SU-DHL-6 (cell line): ENCODE results near the gene SSX2IP.

Experiments
- H2AFZ ChIP-seq: fragments of 200-600 bp; sonication (generic); 2 replicates; pipeline ENCODE4 v1.6.1; 2014; ENCODE audit warnings: low read depth, mild to moderate bottlenecking, moderate library complexity, mixed read lengths, antibody characterized with exemption, low read length; ENCODE audit not compliant: severe bottlenecking
- H3F3A ChIP-seq: fragments of 200-600 bp; shearing (Covaris generic); 2 replicates; pipeline ENCODE4 v1.6.0; 2016; ENCODE audit warnings: antibody characterized with exemption, mild to moderate bottlenecking; ENCODE audit not compliant: insufficient read depth
- H3K27ac ChIP-seq: fragments of 200-600 bp; sonication (generic); 2 replicates; pipeline ENCODE4 v1.5.1; 2016; ENCODE audit warnings: low read depth, mild to moderate bottlenecking, low read length, moderate library complexity, mixed read lengths
- H3K27me3 ChIP-seq: fragments of 200-600 bp; sonication (generic), shearing (Covaris generic); 2 replicates; pipeline ENCODE4 v1.6.0; 2014; ENCODE audit warnings: mild to moderate bottlenecking, low read length
- H3K36me3 ChIP-seq: fragments of 200-600 bp; sonication (generic); 2 replicates; pipeline ENCODE4 v1.6.1; 2014; ENCODE audit warnings: mild to moderate bottlenecking, low read length, mixed read lengths
- H3K4me2 ChIP-seq: fragments of 300-600, 200-600 bp; shearing (Covaris generic), sonication (generic); 2 replicates; pipeline ENCODE4 v1.6.0; 2014; ENCODE audit warnings: low read length, low read depth, mild to moderate bottlenecking; ENCODE audit not compliant: poor library complexity, severe bottlenecking
- H3K4me3 ChIP-seq: fragments of 200-600 bp; sonication (generic); 2 replicates; pipeline ENCODE4 v1.5.1; 2014; ENCODE audit warnings: antibody characterized with exemption, low read length, mild to moderate bottlenecking, mixed read lengths; ENCODE audit not compliant: insufficient read depth, poor library complexity, severe bottlenecking
- H3K79me2 ChIP-seq: fragments of 200-600 bp; sonication (generic); 2 replicates; pipeline ENCODE4 v1.6.1; 2014; ENCODE audit warnings: mild to moderate bottlenecking, low read length, moderate library complexity; ENCODE audit not compliant: insufficient read depth
- H3K9ac ChIP-seq: fragments of 200-600 bp; sonication (generic); 2 replicates; pipeline ENCODE4 v1.7.0; 2014; ENCODE audit warnings: mild to moderate bottlenecking, low read length
- H3K9me2 ChIP-seq: fragments of 200-600 bp; sonication (generic); replicated peaks from 2 replicates; pipeline ENCODE4 v1.6.1; 2014; ENCODE audit warnings: low read length; ENCODE audit not compliant: insufficient read depth
- H3K9me3 ChIP-seq: fragments of 200-600 bp; sonication (generic); 2 replicates; pipeline ENCODE4 v1.6.1; 2014; ENCODE audit warnings: low read length, mixed read lengths; ENCODE audit not compliant: insufficient read depth
- H4K20me1 ChIP-seq: fragments of 200-600 bp; sonication (generic); 2 replicates; pipeline ENCODE4 v1.6.1; 2014; ENCODE audit warnings: low read depth, mild to moderate bottlenecking, antibody characterized with exemption, low read length, moderate library complexity, mixed read lengths
- EZH2phosphoT487 ChIP-seq: fragments of 200-600 bp; sonication (generic), shearing (Covaris generic); conservative IDR thresholded peaks from 2 replicates; pipeline ENCODE4 v1.6.1; 2018; ENCODE audit warnings: mild to moderate bottlenecking, antibody characterized with exemption, low read length, moderate library complexity, mixed read lengths
- TF ChIP-seq, protein P1 (sequence below): fragments of 200-600 bp; sonication (generic); IDR thresholded peaks from one replicate; pipeline ENCODE4 v1.5.1; 2017; ENCODE audit warnings: antibody characterized with exemption, mild to moderate bottlenecking, low read length, moderate library complexity; ENCODE audit not compliant: insufficient read depth, poor library complexity, severe bottlenecking

SSX2IP gene

GRCh38 chr1:84635429-84635828, 54.8 kb downstream of the SSX2IP start:
- Histone ChIP-seq H2AFZ (no peak overlapping the region), H3K27ac (no peak overlapping the region), H4K20me1 (no peaks in the 10 kb centered on the region), H3K4me2 (no peak overlapping the region), H3K36me3 (no peaks in the 10 kb centered on the region), H3K9me3 (no peaks in the 10 kb centered on the region), H3K9me2 (no peaks in the 10 kb centered on the region), H3K9ac (no peak overlapping the region), H3K27me3 (no peaks in the 10 kb centered on the region), H3K79me2 (no peaks in the 10 kb centered on the region), H3K4me3 (no peak overlapping the region), H3F3A (no peaks in the 10 kb centered on the region)
- TF ChIP-seq, protein P1, sequence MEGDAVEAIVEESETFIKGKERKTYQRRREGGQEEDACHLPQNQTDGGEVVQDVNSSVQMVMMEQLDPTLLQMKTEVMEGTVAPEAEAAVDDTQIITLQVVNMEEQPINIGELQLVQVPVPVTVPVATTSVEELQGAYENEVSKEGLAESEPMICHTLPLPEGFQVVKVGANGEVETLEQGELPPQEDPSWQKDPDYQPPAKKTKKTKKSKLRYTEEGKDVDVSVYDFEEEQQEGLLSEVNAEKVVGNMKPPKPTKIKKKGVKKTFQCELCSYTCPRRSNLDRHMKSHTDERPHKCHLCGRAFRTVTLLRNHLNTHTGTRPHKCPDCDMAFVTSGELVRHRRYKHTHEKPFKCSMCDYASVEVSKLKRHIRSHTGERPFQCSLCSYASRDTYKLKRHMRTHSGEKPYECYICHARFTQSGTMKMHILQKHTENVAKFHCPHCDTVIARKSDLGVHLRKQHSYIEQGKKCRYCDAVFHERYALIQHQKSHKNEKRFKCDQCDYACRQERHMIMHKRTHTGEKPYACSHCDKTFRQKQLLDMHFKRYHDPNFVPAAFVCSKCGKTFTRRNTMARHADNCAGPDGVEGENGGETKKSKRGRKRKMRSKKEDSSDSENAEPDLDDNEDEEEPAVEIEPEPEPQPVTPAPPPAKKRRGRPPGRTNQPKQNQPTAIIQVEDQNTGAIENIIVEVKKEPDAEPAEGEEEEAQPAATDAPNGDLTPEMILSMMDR = no peak
- no peak for TF ChIP-seq EZH2phosphoT487

- H3K4me2 ChIP-seq = no peak overlapping the region
- no peak overlapping the region for H2AFZ ChIP-seq
Measured at GRCh38 chr1:84634536-84635205, 55.6 kb downstream of the SSX2IP start.

GRCh38 chr1:84632673-84633434, 57.4 kb downstream of the SSX2IP start:
- H4K20me1 ChIP-seq = no peaks in the 10 kb centered on the region
- H3K79me2 ChIP-seq = no peaks in the 10 kb centered on the region
- no peaks in the 10 kb centered on the region for H3F3A ChIP-seq
- H3K9ac ChIP-seq = no peak overlapping the region
- TF ChIP-seq, protein P1 = no peak
- TF ChIP-seq EZH2phosphoT487 = no peak
- no peak overlapping the region for H3K27ac ChIP-seq
- no peaks in the 10 kb centered on the region for H3K9me3 ChIP-seq
- H3K4me3 ChIP-seq = no peak overlapping the region
- H3K4me2 ChIP-seq = no peak overlapping the region
- H3K9me2 ChIP-seq = no peaks in the 10 kb centered on the region
- H2AFZ ChIP-seq = no peak overlapping the region
- H3K36me3 ChIP-seq = no peaks in the 10 kb centered on the region
- no peaks in the 10 kb centered on the region for H3K27me3 ChIP-seq

More at GRCh38 chr1:84634536-84635205, 55.6 kb downstream of the SSX2IP start:
- H3K4me3 ChIP-seq = no peak overlapping the region
- TF ChIP-seq EZH2phosphoT487 = no peak
- TF ChIP-seq, protein P1 = no peak
- H3K27me3 ChIP-seq = no peaks in the 10 kb centered on the region
- H4K20me1 ChIP-seq = no peaks in the 10 kb centered on the region
- H3K27ac ChIP-seq = no peak overlapping the region
- H3K9me2 ChIP-seq = no peaks in the 10 kb centered on the region
- H3F3A ChIP-seq = no peaks in the 10 kb centered on the region
- H3K36me3 ChIP-seq = no peaks in the 10 kb centered on the region
- no peaks in the 10 kb centered on the region for H3K79me2 ChIP-seq
- no peak overlapping the region for H3K9ac ChIP-seq
- H3K9me3 ChIP-seq = no peaks in the 10 kb centered on the region
